HCT116 (cell line): ENCODE data around the gene ANGPT4. TPM values are rescaled to one million over a fixed set of nuclear protein-coding genes. Genes with fewer than 3 reads are reported as not detected.
A peak's percentile ranks its signal among the peaks of the same experiment; 100 is the strongest.

ENCODE experiments used
- ATAC-seq: fragments of 200-7000 bp; cut with Tn5 transposase; 2 replicates; pipeline ENCODE4 v1.9.1; 2020; ENCODE audit warnings: mild to moderate bottlenecking, moderate library complexity
- BruUV-seq: library from RNA; stranded (reverse); fragments of 400-500 nt; replicated peaks from 2 replicates; lab custom pipeline; 2021; lab: Mats Ljungman, UMichigan
- CTCF ChIA-PET: fragments of 300-600 bp; sonication (Branson Sonifier 250); formaldehyde crosslinking; loops from one replicate; lab custom pipeline; 2021; ENCODE audit warnings: antibody characterized with exemption; lab: Charles Lee
- POLR2A ChIA-PET: fragments of 300-600, 350-600 bp; sonication (Branson Sonifier 250); formaldehyde crosslinking; loops from one replicate; lab custom pipeline; 2021; ENCODE audit warnings: antibody characterized with exemption; lab: Charles Lee
- RAD21 ChIA-PET, 2 experiments: fragments of 300-600 bp; sonication (Branson Sonifier 250); formaldehyde crosslinking; loops; one replicate each; lab custom pipeline; 2023; ENCODE audit warnings: low total read pairs in 2 of 2; ENCODE audit not compliant: uncharacterized antibody in 2 of 2, unreplicated experiment in 2 of 2, low non-redundant PET in 1 of 2; lab: Charles Lee
- DNase-seq: peaks from one replicate; pipeline ENCODE4 v3.0.0-alpha.2; 2010; ENCODE audit warnings: low read depth, low spot score
- H2AFZ ChIP-seq: fragments of 200-600 bp; shearing (Covaris generic), sonication (generic); 2 replicates; pipeline ENCODE4 v1.6.1; 2017; ENCODE audit warnings: low read depth, mixed run types, mixed read lengths, antibody characterized with exemption, low read length; ENCODE audit not compliant: poor library complexity, severe bottlenecking
- H3K27ac ChIP-seq: 2 replicates; pipeline ENCODE4 v1.5.1; 2012; ENCODE audit warnings: low read depth, low read length
- H3K27me3 ChIP-seq: fragments of 200-600 bp; sonication (generic); 2 replicates; pipeline ENCODE4 v1.6.1; 2016; ENCODE audit warnings: mixed run types, low read length, mixed read lengths; ENCODE audit not compliant: insufficient read depth
- H3K36me3 ChIP-seq, 2 experiments: fragments of 200-500 bp in 1 of 2; fragments of 200-600 bp in 1 of 2; sonication (Bioruptor generic) in 1 of 2; sonication (generic) in 1 of 2; 2 replicates each; pipeline versions ENCODE4 v1.5.1 to v1.6.1; 2014 to 2016; ENCODE audit warnings: low read length in 2 of 2, inconsistent platforms in 1 of 2, mixed read lengths in 1 of 2, mixed run types in 1 of 2; ENCODE audit not compliant: insufficient read depth in 2 of 2, control insufficient read depth in 1 of 2
- H3K4me1 ChIP-seq, 2 experiments: fragments of 200-600 bp in 1 of 2; sonication (generic) in 1 of 2; 2 replicates each; pipeline versions ENCODE4 v1.5.1 to v1.6.1; 2012 to 2017; ENCODE audit warnings: low read length in 2 of 2, inconsistent platforms in 1 of 2, mild to moderate bottlenecking in 1 of 2, mixed read lengths in 1 of 2, mixed run types in 1 of 2, moderate library complexity in 1 of 2; ENCODE audit not compliant: insufficient read depth in 2 of 2, control insufficient read depth in 1 of 2
- H3K4me2 ChIP-seq: fragments of 200-600 bp; sonication (generic); 2 replicates; pipeline ENCODE4 v1.6.1; 2017; ENCODE audit warnings: mixed run types, low read length, mixed read lengths
- H3K4me3 ChIP-seq, 2 experiments: fragments of 200-600 bp in 1 of 2; sonication (generic) in 1 of 2; replicated peaks in 1 of 2; 2 replicates each; pipeline ENCODE4 v1.5.1; 2011 to 2016; ENCODE audit warnings: low read length in 2 of 2, control low read depth in 1 of 2, low read depth in 1 of 2, mild to moderate bottlenecking in 1 of 2, mixed read lengths in 1 of 2, mixed run types in 1 of 2
- H3K79me2 ChIP-seq: fragments of 200-600 bp; sonication (generic); 2 replicates; pipeline ENCODE4 v1.6.1; 2017; ENCODE audit warnings: mild to moderate bottlenecking, mixed run types, low read length, moderate library complexity, mixed read lengths; ENCODE audit not compliant: insufficient read depth
- H3K9ac ChIP-seq: fragments of 200-600 bp; sonication (generic); 2 replicates; pipeline ENCODE4 v1.6.1; 2016; ENCODE audit warnings: low read length, mixed read lengths
- H3K9me2 ChIP-seq: fragments of 200-600 bp; sonication (generic), shearing (Covaris generic); 2 replicates; pipeline ENCODE4 v1.6.1; 2017; ENCODE audit warnings: mixed run types, mild to moderate bottlenecking, moderate library complexity; ENCODE audit not compliant: insufficient read depth
- H3K9me3 ChIP-seq, 2 experiments: fragments of 200-500 bp in 1 of 2; fragments of 200-600 bp in 1 of 2; sonication (Bioruptor generic) in 1 of 2; sonication (generic) in 1 of 2; 2 replicates each; pipeline ENCODE4 v1.6.1; 2014 to 2017; ENCODE audit warnings: low read length in 2 of 2, mixed read lengths in 2 of 2, inconsistent platforms in 1 of 2, low read depth in 1 of 2, mild to moderate bottlenecking in 1 of 2, mixed run types in 1 of 2, moderate library complexity in 1 of 2; ENCODE audit not compliant: control insufficient read depth in 1 of 2, insufficient read depth in 1 of 2
- H4K20me1 ChIP-seq: fragments of 200-600 bp; sonication (generic), shearing (Covaris generic); 2 replicates; pipeline ENCODE4 v1.6.1; 2017; ENCODE audit warnings: mixed run types, mild to moderate bottlenecking, moderate library complexity; ENCODE audit not compliant: insufficient read depth
- ATF3 ChIP-seq: IDR thresholded peaks from 2 replicates; pipeline ENCODE4 v1.6.1; 2012
- CEBPB ChIP-seq: IDR thresholded peaks from 2 replicates; pipeline ENCODE4 v1.6.1; 2012; ENCODE audit warnings: low read depth
- CTCF ChIP-seq, 3 experiments: fragments of 200-600 bp in 1 of 3; sonication (generic) in 1 of 3; IDR thresholded peaks in 2 of 3; conservative IDR thresholded peaks in 1 of 3; 2 replicates each; pipeline ENCODE4 v1.5.1; 2012 to 2017; ENCODE audit warnings: low read depth in 2 of 3, low read length in 2 of 3, antibody characterized with exemption in 1 of 3, borderline replicate concordance in 1 of 3, control low read depth in 1 of 3, mild to moderate bottlenecking in 1 of 3, mixed read lengths in 1 of 3, mixed run types in 1 of 3, moderate library complexity in 1 of 3; ENCODE audit not compliant: insufficient read depth in 1 of 3
- EGR1 ChIP-seq: IDR thresholded peaks from 2 replicates; pipeline ENCODE4 v1.6.1; 2012; ENCODE audit warnings: low read depth
- EZH2phosphoT487 ChIP-seq: fragments of 200-600 bp; IDR thresholded peaks from 2 replicates; pipeline ENCODE4 v1.6.1; 2018; ENCODE audit warnings: antibody characterized with exemption, borderline replicate concordance
- FOSL1 ChIP-seq: IDR thresholded peaks from 2 replicates; pipeline ENCODE4 v1.6.1; 2012; ENCODE audit warnings: low read depth
- MAX ChIP-seq: IDR thresholded peaks from 2 replicates; pipeline ENCODE4 v1.6.1; 2012
- POLR2A ChIP-seq: IDR thresholded peaks from 2 replicates; pipeline ENCODE4 v1.7.0; 2011; ENCODE audit warnings: borderline replicate concordance; ENCODE audit not compliant: insufficient read depth, insufficient read length; ENCODE audit errors: extremely low read depth
- POLR2AphosphoS5 ChIP-seq: IDR thresholded peaks from 2 replicates; pipeline ENCODE4 v1.6.1; 2011; ENCODE audit warnings: mild to moderate bottlenecking, low read depth, low read length, moderate library complexity
- RAD21 ChIP-seq: IDR thresholded peaks from 2 replicates; pipeline ENCODE4 v1.6.1; 2012; ENCODE audit warnings: low read depth, mild to moderate bottlenecking
- SRF ChIP-seq: IDR thresholded peaks from 2 replicates; pipeline ENCODE4 v1.6.1; 2012; ENCODE audit warnings: low read depth
- TCF7L2 ChIP-seq: IDR thresholded peaks from 2 replicates; pipeline ENCODE4 v1.7.0; 2011; ENCODE audit warnings: borderline replicate concordance, inconsistent platforms; ENCODE audit not compliant: insufficient read depth, insufficient read length; ENCODE audit errors: extremely low read depth
- ZFX ChIP-seq: fragments of 450-650 bp; IDR thresholded peaks from 2 replicates; pipeline ENCODE4 v1.6.1; 2017
- ZNF274 ChIP-seq: fragments of 200-500 bp; sonication (Bioruptor generic); IDR thresholded peaks from 2 replicates; pipeline ENCODE4 v1.6.1; 2014; ENCODE audit warnings: mild to moderate bottlenecking, low read depth, low read length, inconsistent platforms
- intact Hi-C: fragments of 100-400 bp; cut with micrococcal nuclease; formaldehyde crosslinking; loops from 2 replicates; pipeline ENCODE4 v1.10.0; 2022
- total RNA-seq: library from RNA; stranded (reverse); gene quantifications from one replicate; pipeline ENCODE4 v1.2.1, GENCODE V29; 2021; ENCODE audit not compliant: unreplicated experiment

The ANGPT4 gene
- total RNA-seq, 1 experiment from 2014 or later, result not detected

- no peak for TF ChIP-seq CTCF (IDR thresholded peaks at IDR 0.05 in 2 of 3, conservative IDR thresholded peaks at IDR 0.05 in 1 of 3; ENCODE audit: borderline replicate concordance in 1 of 3, insufficient read depth in 1 of 3, low read depth in 2 of 3, low read length in 2 of 3)
- TF ChIP-seq MAX, result peak; percentile 79
- no peak for TF ChIP-seq ZNF274
- peak; percentile 84 for TF ChIP-seq FOSL1
- no peak for TF ChIP-seq ZFX
- TF ChIP-seq TCF7L2, result no peak
- TF ChIP-seq POLR2AphosphoS5, result peak; percentile 82
- no peak for TF ChIP-seq SRF
- no peak for TF ChIP-seq EGR1
- TF ChIP-seq EZH2phosphoT487, result no peak
- peak; percentile 95 for TF ChIP-seq CEBPB
- TF ChIP-seq, all 23 proteins: peak for 8
These were observed 34.9 kb downstream of the ANGPT4 start (continued) for GRCh38 chr20:881051-881782.

GRCh38 chr20:879626-880025 is 36.5 kb downstream of the ANGPT4 start:
- no TSS peak for BruUV-seq

More at GRCh38 chr20:879626-880025, 36.5 kb downstream of the ANGPT4 start:
- H3K36me3 ChIP-seq, result no peaks in the 10 kb centered on the region
- H3K9me2 ChIP-seq, result no peaks in the 10 kb centered on the region
- DNase-seq (no peak), ATAC-seq (no peak)
- TF ChIP-seq TCF7L2, result no peak
- no peak for TF ChIP-seq MAX
- TF ChIP-seq ATF3, result no peak
- no peak for TF ChIP-seq POLR2A
- no peak for TF ChIP-seq RAD21
- TF ChIP-seq ZNF274, result no peak
- H3K27me3 ChIP-seq, result no peaks in the 10 kb centered on the region
- no peak overlapping the region for H3K27ac ChIP-seq
- CTCF ChIA-PET, result no interaction called here
- no peak overlapping the region for H3K4me2 ChIP-seq
- intact Hi-C loops, result no loop called here
- no peak overlapping the region for H3K4me3 ChIP-seq
- H2AFZ ChIP-seq, result no peak overlapping the region
- POLR2A ChIA-PET, result no interaction called here
- H3K79me2 ChIP-seq, result no peaks in the 10 kb centered on the region
- no peaks in the 10 kb centered on the region for H4K20me1 ChIP-seq
- peaks cover 17 to 22% of the 10 kb centered on the region in 2 experiments for H3K4me1 ChIP-seq
- RAD21 ChIA-PET, result no interaction called here
- H3K9me3 ChIP-seq, result no peaks in the 10 kb centered on the region
- H3K9ac ChIP-seq, result no peak overlapping the region
